Mucosa of stomach (tissue), 1 donor: Measurements from ENCODE around the gene KCNQ1.
A peak's percentile ranks its signal among the peaks of the same experiment; 100 is the strongest.

Source experiments
- H3K27me3 ChIP-seq: one replicate; pipeline ENCODE4 v1.7.0; 2013; ENCODE audit warnings: mild to moderate bottlenecking, low read length; ENCODE audit not compliant: control insufficient read depth, insufficient read depth
- H3K36me3 ChIP-seq: one replicate; pipeline ENCODE4 v1.7.0; 2013; ENCODE audit warnings: low read length; ENCODE audit not compliant: control insufficient read depth, insufficient read depth
- H3K4me1 ChIP-seq: one replicate; pipeline ENCODE4 v1.7.0; 2013; ENCODE audit warnings: mild to moderate bottlenecking, low read length; ENCODE audit not compliant: control insufficient read depth, insufficient read depth
- H3K4me3 ChIP-seq: one replicate; pipeline ENCODE4 v1.7.0; 2013; ENCODE audit warnings: low read length
- H3K9ac ChIP-seq: one replicate; pipeline ENCODE4 v1.7.0; 2013; ENCODE audit warnings: mild to moderate bottlenecking, low read length, moderate library complexity
- H3K9me3 ChIP-seq: one replicate; pipeline ENCODE4 v1.7.0; 2013; ENCODE audit warnings: mild to moderate bottlenecking, low read length, moderate library complexity; ENCODE audit not compliant: control insufficient read depth
- donor health status: Pancreatic carcinoma.

Gene KCNQ1

DNA sequence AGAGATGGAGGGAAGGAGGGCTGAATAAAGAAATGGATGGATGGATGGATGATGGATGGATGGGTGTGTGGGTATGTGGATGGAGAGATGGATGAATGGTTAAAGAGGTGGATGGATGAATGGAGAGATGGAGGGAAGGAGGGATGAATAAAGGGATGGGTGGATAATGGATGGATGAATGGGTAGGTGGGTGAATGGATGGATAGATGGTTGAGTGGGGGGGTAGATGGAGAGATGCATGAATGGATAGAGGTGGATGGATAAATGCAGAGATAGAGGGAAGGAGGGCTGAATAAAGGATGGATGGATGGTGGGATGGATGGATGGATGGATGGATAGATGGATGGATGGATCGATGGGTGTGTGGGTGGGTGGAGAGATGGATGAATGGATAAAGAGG is 369.2 kb downstream of the KCNQ1 start:
- no peak overlapping the region for H3K9ac ChIP-seq
- no peaks in the 10 kb centered on the region for H3K27me3 ChIP-seq
- H3K4me3 ChIP-seq, result no peak overlapping the region
- H3K36me3 ChIP-seq, result no peaks in the 10 kb centered on the region
- peaks cover 8% of the 10 kb centered on the region for H3K4me1 ChIP-seq
- H3K9me3 ChIP-seq, result no peaks in the 10 kb centered on the region

DNA sequence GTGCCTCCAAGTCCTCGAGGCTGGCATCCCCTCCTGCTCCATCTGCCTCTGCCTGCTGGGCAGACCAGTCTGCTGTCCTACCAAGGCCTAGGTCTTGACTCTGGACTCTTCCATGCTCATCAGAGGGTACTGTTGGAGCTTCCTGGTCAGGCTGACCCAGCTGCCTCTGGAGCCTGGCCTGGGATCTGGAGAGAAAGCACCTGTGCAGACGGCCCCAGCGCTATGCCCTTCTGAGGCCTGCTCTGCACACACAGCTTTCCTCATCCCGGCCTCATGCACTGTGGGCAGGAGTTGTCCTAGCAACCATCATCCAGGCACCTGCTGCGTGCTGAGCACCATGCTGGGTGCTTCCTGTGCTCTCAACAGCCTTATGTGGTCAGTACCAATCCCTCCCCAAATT is 369.9 kb downstream of the KCNQ1 start:
- Histone ChIP-seq H3K9ac (no peak overlapping the region), H3K36me3 (no peaks in the 10 kb centered on the region), H3K4me1 (peaks cover 8% of the 10 kb centered on the region), H3K4me3 (no peak overlapping the region), H3K9me3 (no peaks in the 10 kb centered on the region), H3K27me3 (no peaks in the 10 kb centered on the region)

- H3K9me3 ChIP-seq, result no peaks in the 10 kb centered on the region
- peaks cover 8% of the 10 kb centered on the region for H3K4me1 ChIP-seq
- H3K27me3 ChIP-seq, result no peaks in the 10 kb centered on the region
- no peak overlapping the region for H3K9ac ChIP-seq
- no peaks in the 10 kb centered on the region for H3K36me3 ChIP-seq
- no peak overlapping the region for H3K4me3 ChIP-seq
Measured at GRCh38 chr11:2815762-2816496, 371.1 kb downstream of the KCNQ1 start.

- Histone ChIP-seq H3K27me3 (no peaks in the 10 kb centered on the region), H3K36me3 (no peaks in the 10 kb centered on the region), H3K9me3 (no peaks in the 10 kb centered on the region), H3K9ac (no peak overlapping the region), H3K4me1 (peaks cover 8% of the 10 kb centered on the region), H3K4me3 (no peak overlapping the region)
Measured at GRCh38 chr11:2816523-2816922, 371.7 kb downstream of the KCNQ1 start.

DNA sequence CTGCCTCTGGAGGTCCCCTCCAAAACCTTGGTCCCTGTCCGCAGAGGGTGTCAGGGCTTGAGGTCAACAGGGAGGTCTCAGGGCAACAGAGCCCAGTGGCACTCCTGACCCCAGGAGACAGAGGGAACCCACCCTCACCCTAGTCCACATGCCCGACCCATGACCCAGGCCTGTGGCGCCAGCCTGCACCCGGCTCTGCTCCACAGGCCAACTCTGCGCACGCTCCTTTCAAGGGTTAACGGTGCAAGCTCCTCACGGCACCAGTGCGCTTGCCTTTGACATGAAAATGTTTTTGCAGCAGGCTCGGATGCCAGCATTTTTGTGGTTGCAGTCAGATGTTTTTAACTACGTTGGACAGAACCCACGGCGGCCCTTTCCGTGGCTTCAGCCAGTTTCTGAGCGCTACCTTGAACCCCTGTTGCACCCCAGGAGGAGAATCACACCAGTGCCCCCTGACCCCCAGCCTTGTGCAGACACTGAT is 372.2 kb downstream of the KCNQ1 start:
- Histone ChIP-seq H3K36me3 (no peaks in the 10 kb centered on the region), H3K4me1 (peaks cover 8% of the 10 kb centered on the region), H3K9ac (no peak overlapping the region), H3K4me3 (no peak overlapping the region), H3K27me3 (no peaks in the 10 kb centered on the region), H3K9me3 (no peaks in the 10 kb centered on the region)

- H3K36me3 ChIP-seq, result no peaks in the 10 kb centered on the region
- H3K27me3 ChIP-seq, result no peaks in the 10 kb centered on the region
- H3K4me3 ChIP-seq, result no peak overlapping the region
- H3K4me1 ChIP-seq, result peaks cover 8% of the 10 kb centered on the region
- no peak overlapping the region for H3K9ac ChIP-seq
- no peaks in the 10 kb centered on the region for H3K9me3 ChIP-seq
Measured at GRCh38 chr11:2817431-2817830, 372.6 kb downstream of the KCNQ1 start.

DNA sequence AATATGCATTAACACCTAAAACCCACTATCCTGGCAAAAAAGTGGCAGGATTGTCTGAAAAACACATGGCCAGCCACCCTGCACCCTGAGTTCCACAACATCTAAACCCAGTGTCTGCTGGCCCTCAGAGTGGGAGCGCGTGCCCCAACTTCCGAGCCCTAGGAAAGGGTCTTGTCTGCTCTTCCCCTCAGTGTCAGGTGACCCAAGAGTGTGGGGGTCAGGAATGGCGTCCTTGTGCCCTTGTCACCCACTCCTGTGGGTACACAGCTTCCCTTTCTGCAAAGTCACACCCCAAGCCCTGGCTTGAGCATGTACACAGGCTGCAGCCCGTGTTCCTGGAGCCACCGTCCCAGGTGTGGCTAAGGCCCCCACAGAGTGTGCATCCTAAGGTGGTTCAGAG is 373.2 kb downstream of the KCNQ1 start:
- H3K9me3 ChIP-seq, result no peaks in the 10 kb centered on the region
- H3K27me3 ChIP-seq, result no peaks in the 10 kb centered on the region
- peaks cover 2% of the 10 kb centered on the region for H3K4me1 ChIP-seq
- no peak overlapping the region for H3K9ac ChIP-seq
- H3K4me3 ChIP-seq, result no peak overlapping the region
- H3K36me3 ChIP-seq, result no peaks in the 10 kb centered on the region

DNA sequence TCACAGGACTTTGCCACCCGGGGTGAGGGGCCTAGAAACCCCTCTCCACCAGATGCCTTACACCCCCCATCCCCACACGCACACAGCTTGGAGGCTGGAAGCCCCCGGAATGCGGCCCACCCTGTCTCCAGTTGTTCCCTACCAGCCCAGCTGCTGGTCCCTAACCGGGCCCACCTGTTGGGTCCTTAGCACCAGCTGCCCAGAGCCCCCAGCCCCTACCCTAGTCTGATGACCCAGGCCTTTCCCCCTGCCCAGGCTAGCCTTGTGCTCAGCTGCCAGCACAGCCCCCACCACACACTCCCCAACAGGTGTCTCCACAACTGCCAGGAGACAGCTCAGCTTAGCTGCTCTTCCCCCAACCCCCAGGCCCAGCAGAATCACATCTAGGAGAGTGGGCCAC is 373.7 kb downstream of the KCNQ1 start:
- Histone ChIP-seq H3K9ac (no peak overlapping the region), H3K36me3 (no peaks in the 10 kb centered on the region), H3K9me3 (no peaks in the 10 kb centered on the region), H3K27me3 (no peaks in the 10 kb centered on the region), H3K4me1 (no peaks in the 10 kb centered on the region), H3K4me3 (no peak overlapping the region)

GRCh38 chr11:2819316-2819715 is 374.5 kb downstream of the KCNQ1 start:
- H3K36me3 ChIP-seq, result no peaks in the 10 kb centered on the region
- no peaks in the 10 kb centered on the region for H3K4me1 ChIP-seq
- no peak overlapping the region for H3K4me3 ChIP-seq
- H3K9ac ChIP-seq, result no peak overlapping the region
- H3K9me3 ChIP-seq, result no peaks in the 10 kb centered on the region
- no peaks in the 10 kb centered on the region for H3K27me3 ChIP-seq

- Histone ChIP-seq H3K4me1 (peaks cover 14% of the 10 kb centered on the region), H3K9ac (no peak overlapping the region), H3K9me3 (no peaks in the 10 kb centered on the region), H3K4me3 (no peak overlapping the region), H3K27me3 (no peaks in the 10 kb centered on the region), H3K36me3 (no peaks in the 10 kb centered on the region)
Measured at GRCh38 chr11:2820976-2821375, 376.2 kb downstream of the KCNQ1 start.

GRCh38 chr11:2821891-2822290 is 377.1 kb downstream of the KCNQ1 start:
- H3K4me1 ChIP-seq, result peaks cover 17% of the 10 kb centered on the region
- H3K4me3 ChIP-seq, result no peak overlapping the region
- H3K36me3 ChIP-seq, result no peaks in the 10 kb centered on the region
- H3K9ac ChIP-seq, result no peak overlapping the region
- H3K9me3 ChIP-seq, result no peaks in the 10 kb centered on the region
- peaks cover 2% of the 10 kb centered on the region for H3K27me3 ChIP-seq

GRCh38 chr11:2824851-2825250 is 380.0 kb downstream of the KCNQ1 start:
- Histone ChIP-seq H3K9ac (peak overlapping the region; percentile 9), H3K4me3 (no peak overlapping the region)

More at GRCh38 chr11:2824851-2825250, 380.0 kb downstream of the KCNQ1 start:
- no peaks in the 10 kb centered on the region for H3K9me3 ChIP-seq
- peaks cover 17% of the 10 kb centered on the region for H3K4me1 ChIP-seq
- peaks cover 5% of the 10 kb centered on the region for H3K27me3 ChIP-seq
- no peaks in the 10 kb centered on the region for H3K36me3 ChIP-seq
